Hepatocyte (in vitro differentiated cells): Measurements from ENCODE around the gene GABRA4. TPM values are rescaled to one million over a fixed set of nuclear protein-coding genes. Genes with fewer than 3 reads are reported as not detected.

ENCODE experiments used
- DNase-seq: peaks from one replicate; pipeline ENCODE4 v3.0.0-alpha.2; 2016; ENCODE audit warnings: low spot score
- H2AFZ ChIP-seq: fragments of 200-600 bp; sonication (generic); 2 replicates; pipeline ENCODE4 v1.6.0; 2016; ENCODE audit warnings: antibody characterized with exemption, mild to moderate bottlenecking
- H3K27ac ChIP-seq: fragments of 200-600 bp; sonication (generic); 2 replicates; pipeline ENCODE4 v1.5.1; 2016; ENCODE audit warnings: mild to moderate bottlenecking
- H3K27me3 ChIP-seq: fragments of 200-600 bp; sonication (generic); 2 replicates; pipeline ENCODE4 v1.6.1; 2016
- H3K36me3 ChIP-seq: fragments of 200-600 bp; sonication (generic); replicated peaks from 2 replicates; pipeline ENCODE4 v1.5.1; 2016; ENCODE audit warnings: low read depth; ENCODE audit not compliant: insufficient read depth
- H3K4me1 ChIP-seq: fragments of 200-600 bp; sonication (generic); 2 replicates; pipeline ENCODE4 v1.5.1; 2016; ENCODE audit warnings: mild to moderate bottlenecking, moderate library complexity; ENCODE audit not compliant: insufficient read depth
- H3K4me2 ChIP-seq: fragments of 200-600 bp; sonication (generic); 2 replicates; pipeline ENCODE4 v1.6.0; 2016
- H3K4me3 ChIP-seq: fragments of 200-600 bp; sonication (generic); 2 replicates; pipeline ENCODE4 v1.5.1; 2016; ENCODE audit warnings: mild to moderate bottlenecking
- H3K79me2 ChIP-seq: fragments of 200-600 bp; sonication (generic); 2 replicates; pipeline ENCODE4 v1.6.0; 2017; ENCODE audit warnings: mild to moderate bottlenecking
- H3K9me2 ChIP-seq: fragments of 200-600 bp; sonication (generic); replicated peaks from 2 replicates; pipeline ENCODE4 v1.6.0; 2017; ENCODE audit warnings: mild to moderate bottlenecking; ENCODE audit not compliant: insufficient read depth
- H3K9me3 ChIP-seq: fragments of 200-600 bp; sonication (generic); 2 replicates; pipeline ENCODE4 v1.5.1; 2016; ENCODE audit warnings: low read depth, mild to moderate bottlenecking
- H4K20me1 ChIP-seq: fragments of 200-600 bp; sonication (generic); 2 replicates; pipeline ENCODE4 v1.6.0; 2016; ENCODE audit warnings: mild to moderate bottlenecking; ENCODE audit not compliant: insufficient read depth, poor library complexity, severe bottlenecking
- EZH2 ChIP-seq: fragments of 200-600 bp; sonication (generic); IDR thresholded peaks from 2 replicates; pipeline ENCODE4 v1.6.1; 2016; ENCODE audit warnings: antibody characterized with exemption, mild to moderate bottlenecking, borderline replicate concordance
- EZH2phosphoT487 ChIP-seq: fragments of 200-600 bp; sonication (generic); IDR thresholded peaks from one replicate; pipeline ENCODE4 v1.6.1; 2018; ENCODE audit warnings: antibody characterized with exemption, mild to moderate bottlenecking, low read depth, moderate library complexity; ENCODE audit not compliant: unreplicated experiment, severe bottlenecking
- WGBS: methylation state at CpG from one replicate; pipeline ENCODE4 v1.1.6; 2016; ENCODE audit warnings: low lambda C conversion rate; ENCODE audit errors: missing lambda C conversion rate; 5-methylcytosine and 5-hydroxymethylcytosine counted together
- polyA plus RNA-seq: library from polyadenylated mRNA; unstranded; fragments of >200 nt; fragmentation: Nextera tagmentation; extraction: Ambion mirVana; gene quantifications from 2 replicates; pipeline ENCODE4 v1.2.1, GENCODE V29; 2016
- total RNA-seq: library from RNA; depleted of rRNA; stranded (reverse); fragments of >200 nt; gene quantifications from 2 replicates; pipeline ENCODE4 v1.2.3, GENCODE V29; 2014
- TF ChIP-seq, protein P1 (sequence below): fragments of 200-600 bp; sonication (generic); IDR thresholded peaks from 2 replicates; pipeline ENCODE4 v1.5.1; 2016; ENCODE audit warnings: antibody characterized with exemption, mild to moderate bottlenecking; ENCODE audit not compliant: poor library complexity

GABRA4 gene
- total and polyA plus RNA-seq, 2 experiments from 2014 or later: 0.27 to 0.73 TPM

DNA sequence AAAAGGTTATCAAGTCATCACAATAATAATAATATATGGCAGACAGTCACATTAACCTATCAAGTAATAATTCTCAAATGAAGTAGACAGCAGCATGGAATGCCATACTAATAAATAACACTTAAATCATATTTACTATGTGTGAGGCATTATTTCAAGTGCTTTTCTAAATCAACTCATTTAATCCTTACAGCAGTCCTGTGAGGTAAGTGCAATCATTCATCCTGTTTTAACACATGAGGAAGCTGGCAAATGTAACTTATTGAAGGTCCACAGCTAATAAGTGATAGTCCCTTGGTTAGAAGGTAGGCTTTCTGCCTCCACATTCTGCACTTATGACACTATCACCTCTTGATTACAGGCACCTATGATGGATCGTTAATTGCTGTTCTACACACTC is 24.5 kb downstream of the GABRA4 start:
- H3K4me3 ChIP-seq: no peak overlapping the region
- H3K79me2 ChIP-seq: no peaks in the 10 kb centered on the region
- no peak overlapping the region for H2AFZ ChIP-seq
- TF ChIP-seq EZH2 (no peak), EZH2phosphoT487 (no peak)
- TF ChIP-seq, protein P1, sequence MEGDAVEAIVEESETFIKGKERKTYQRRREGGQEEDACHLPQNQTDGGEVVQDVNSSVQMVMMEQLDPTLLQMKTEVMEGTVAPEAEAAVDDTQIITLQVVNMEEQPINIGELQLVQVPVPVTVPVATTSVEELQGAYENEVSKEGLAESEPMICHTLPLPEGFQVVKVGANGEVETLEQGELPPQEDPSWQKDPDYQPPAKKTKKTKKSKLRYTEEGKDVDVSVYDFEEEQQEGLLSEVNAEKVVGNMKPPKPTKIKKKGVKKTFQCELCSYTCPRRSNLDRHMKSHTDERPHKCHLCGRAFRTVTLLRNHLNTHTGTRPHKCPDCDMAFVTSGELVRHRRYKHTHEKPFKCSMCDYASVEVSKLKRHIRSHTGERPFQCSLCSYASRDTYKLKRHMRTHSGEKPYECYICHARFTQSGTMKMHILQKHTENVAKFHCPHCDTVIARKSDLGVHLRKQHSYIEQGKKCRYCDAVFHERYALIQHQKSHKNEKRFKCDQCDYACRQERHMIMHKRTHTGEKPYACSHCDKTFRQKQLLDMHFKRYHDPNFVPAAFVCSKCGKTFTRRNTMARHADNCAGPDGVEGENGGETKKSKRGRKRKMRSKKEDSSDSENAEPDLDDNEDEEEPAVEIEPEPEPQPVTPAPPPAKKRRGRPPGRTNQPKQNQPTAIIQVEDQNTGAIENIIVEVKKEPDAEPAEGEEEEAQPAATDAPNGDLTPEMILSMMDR: no peak
- H3K9me2 ChIP-seq: no peaks in the 10 kb centered on the region
- H3K27me3 ChIP-seq: no peaks in the 10 kb centered on the region
- no peaks in the 10 kb centered on the region for H4K20me1 ChIP-seq
- H3K4me1 ChIP-seq: no peaks in the 10 kb centered on the region
- no peaks in the 10 kb centered on the region for H3K36me3 ChIP-seq
- H3K9me3 ChIP-seq: no peaks in the 10 kb centered on the region
- DNase-seq: no peak
- WGBS: 84% methylated on average over 1 of the region's 1 CpG
- H3K4me2 ChIP-seq: no peak overlapping the region
- no peak overlapping the region for H3K27ac ChIP-seq

DNA sequence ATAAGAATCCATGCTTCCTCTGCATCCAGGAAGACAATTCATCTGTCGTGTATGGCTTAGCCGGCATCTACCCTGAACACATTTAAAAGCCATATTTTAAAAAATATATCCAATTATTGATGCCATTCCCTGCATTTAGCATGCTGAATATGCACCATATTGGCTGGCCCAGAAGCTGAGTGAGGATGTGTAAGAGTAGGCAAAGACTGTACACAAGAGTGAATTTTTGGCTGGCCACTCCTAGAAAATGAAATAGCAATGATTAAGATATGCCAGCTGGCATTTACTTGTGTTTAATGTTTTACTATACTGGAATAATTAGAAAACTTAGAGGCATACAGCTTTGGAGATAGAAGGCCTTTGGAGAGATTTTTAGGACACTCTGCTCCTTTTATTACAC is 25.8 kb downstream of the GABRA4 start:
- no peaks in the 10 kb centered on the region for H3K9me3 ChIP-seq
- WGBS: 88% methylated on average over 2 of the region's 2 CpGs
- no peaks in the 10 kb centered on the region for H3K79me2 ChIP-seq
- no peaks in the 10 kb centered on the region for H3K4me1 ChIP-seq
- DNase-seq: no peak
- H3K27me3 ChIP-seq: no peaks in the 10 kb centered on the region
- H3K27ac ChIP-seq: no peak overlapping the region
- no peaks in the 10 kb centered on the region for H3K9me2 ChIP-seq
- no peaks in the 10 kb centered on the region for H4K20me1 ChIP-seq
- TF ChIP-seq EZH2phosphoT487: no peak
- TF ChIP-seq, protein P1: no peak
- TF ChIP-seq EZH2: no peak
- no peaks in the 10 kb centered on the region for H3K36me3 ChIP-seq
- no peak overlapping the region for H2AFZ ChIP-seq
- H3K4me2 ChIP-seq: no peak overlapping the region
- H3K4me3 ChIP-seq: no peak overlapping the region

DNA sequence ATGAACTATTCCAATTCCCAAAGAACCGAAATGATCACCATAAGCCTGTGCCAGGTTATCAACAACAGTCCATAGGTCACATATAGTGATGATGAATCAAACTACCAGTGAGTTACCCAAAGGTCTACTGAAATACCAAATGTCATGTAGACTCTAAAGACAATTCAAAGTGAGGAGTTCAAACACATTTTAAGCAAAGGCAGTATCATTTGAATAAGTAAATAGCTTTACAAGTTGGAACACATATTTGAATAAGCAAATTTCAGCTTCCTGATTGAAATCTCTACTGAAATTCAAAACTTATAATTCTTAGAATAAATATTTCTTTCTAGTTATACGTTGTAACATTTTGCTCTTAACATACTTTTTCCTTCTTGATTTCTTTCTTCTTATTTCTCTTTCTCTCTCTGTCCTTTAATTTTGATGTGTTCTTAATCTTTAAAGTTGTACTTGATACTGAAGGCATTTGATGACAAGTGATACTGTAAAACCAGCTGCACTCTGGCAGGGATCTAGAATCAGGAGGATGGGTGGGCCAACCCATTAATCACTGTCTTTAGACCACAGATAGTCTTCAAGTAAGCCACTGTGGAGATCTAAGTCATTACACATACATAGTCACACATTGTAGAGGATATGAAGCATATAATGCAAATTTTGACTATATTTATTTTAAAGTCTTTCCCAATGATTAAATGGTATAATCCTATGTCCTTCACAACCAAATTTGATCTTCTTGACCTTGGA is 34.5 kb downstream of the GABRA4 start:
- Histone ChIP-seq H3K27ac (no peak overlapping the region), H3K4me1 (no peaks in the 10 kb centered on the region), H3K9me2 (no peaks in the 10 kb centered on the region), H2AFZ (no peak overlapping the region), H3K36me3 (no peaks in the 10 kb centered on the region), H3K9me3 (no peaks in the 10 kb centered on the region), H4K20me1 (no peaks in the 10 kb centered on the region), H3K4me2 (no peak overlapping the region), H3K79me2 (no peaks in the 10 kb centered on the region), H3K27me3 (no peaks in the 10 kb centered on the region), H3K4me3 (no peak overlapping the region)
- WGBS: 71% methylated on average over 2 of the region's 2 CpGs
- DNase-seq: no peak
- no peak for TF ChIP-seq EZH2
- TF ChIP-seq, protein P1: no peak
- no peak for TF ChIP-seq EZH2phosphoT487
